Measurements from ENCODE around the gene GOT2.
A peak's percentile ranks its signal among the peaks of the same experiment; 100 is the strongest.
"Not testable (repeated sequence)": the region's sequence is repeated elsewhere in the genome, so short reads cannot be mapped to it uniquely, and the experiment has no call there.

The GOT2 gene

GRCh38 chr16:58717994-58718393 lies 16.1 kb downstream of the GOT2 start:
- no peak for DNase-seq (ENCODE audit: low spot score)

- DNase-seq (ENCODE audit: low spot score) = no peak
These were observed 17.6 kb downstream of the GOT2 start for GRCh38 chr16:58716468-58716867.

- no peak for DNase-seq (ENCODE audit: low spot score)
These were observed 20.4 kb downstream of the GOT2 start for GRCh38 chr16:58713742-58714141.

- no peak for DNase-seq (ENCODE audit: low spot score)
These were observed 24.8 kb downstream of the GOT2 start for GRCh38 chr16:58709333-58709732.

GRCh38 chr16:58699151-58699550 lies 35.0 kb downstream of the GOT2 start:
- no peak for DNase-seq (ENCODE audit: low spot score)

- no peak for DNase-seq (ENCODE audit: low spot score)
These were observed 38.7 kb downstream of the GOT2 start for GRCh38 chr16:58695368-58695767.

GRCh38 chr16:58692450-58692849 lies 41.7 kb downstream of the GOT2 start:
- no peak for DNase-seq (ENCODE audit: low spot score)

- DNase-seq (ENCODE audit: low spot score) = not testable (repeated sequence)
These were observed 47.0 kb downstream of the GOT2 start for GRCh38 chr16:58686985-58687706.

- no peak for DNase-seq (ENCODE audit: low spot score)
These were observed 49.0 kb downstream of the GOT2 start for GRCh38 chr16:58685084-58685449.

GRCh38 chr16:58684354-58685083 lies 49.6 kb downstream of the GOT2 start, which contains the start of gene SLC38A7:
TSS of gene SLC38A7 (minus strand) at chr16:58684770. CDS start at chr16:58680126, 4,644 bp downstream.
- peak; percentile 88 for DNase-seq (ENCODE audit: low spot score)

GRCh38 chr16:58684001-58684353 lies 50.1 kb downstream of the GOT2 start:
- no peak for DNase-seq (ENCODE audit: low spot score)

- no peak for DNase-seq (ENCODE audit: low spot score)
These were observed 54.4 kb downstream of the GOT2 start for GRCh38 chr16:58679763-58680162.

- DNase-seq (ENCODE audit: low spot score) = peak; percentile 71
These were observed 55.4 kb downstream of the GOT2 start for GRCh38 chr16:58678716-58679115.

GRCh38 chr16:58678269-58678668 lies 55.8 kb downstream of the GOT2 start:
- DNase-seq (ENCODE audit: low spot score) = no peak

GRCh38 chr16:58670946-58671583 lies 63.1 kb downstream of the GOT2 start:
- no peak for DNase-seq (ENCODE audit: low spot score)

- DNase-seq (ENCODE audit: low spot score) = no peak
These were observed 63.9 kb downstream of the GOT2 start for GRCh38 chr16:58670177-58670576.

- DNase-seq (ENCODE audit: low spot score) = no peak
These were observed 68.9 kb downstream of the GOT2 start for GRCh38 chr16:58665200-58665599.

- peak; percentile 90 for DNase-seq (ENCODE audit: low spot score)
These were observed 72.8 kb downstream of the GOT2 start for GRCh38 chr16:58661199-58661830.

- not testable (repeated sequence) for DNase-seq (ENCODE audit: low spot score)
These were observed 74.2 kb downstream of the GOT2 start for GRCh38 chr16:58659911-58660310.

- DNase-seq (ENCODE audit: low spot score) = no peak
These were observed 75.3 kb downstream of the GOT2 start for GRCh38 chr16:58658796-58659211.
